Right lobe of liver (tissue), 6 donors: ENCODE results near the gene TCEA3. TPM values are rescaled to one million over a fixed set of nuclear protein-coding genes. Genes with fewer than 3 reads are reported as not detected.

Experiments used
- ATAC-seq, 4 donors: fragments of 200-7000 bp; cut with Tn5 transposase; one replicate each; pipeline ENCODE4 v1.9.1; 2020; ENCODE audit warnings: mild to moderate bottlenecking in 4 of 4, moderate library complexity in 4 of 4
- DNase-seq, 3 donors: peaks; one replicate each; pipeline ENCODE4 v3.0.0-alpha.2; 2020
- H3K27ac ChIP-seq, 3 donors: fragments of 200-600 bp; one replicate each; pipeline ENCODE4 v1.8.0; 2022
- H3K27me3 ChIP-seq, 2 donors: fragments of 200-600 bp; one replicate each; pipeline ENCODE4 v1.8.0; 2022
- H3K36me3 ChIP-seq, 4 donors: fragments of 200-600 bp; sonication (generic) in 1 of 4; one replicate each; pipeline versions ENCODE4 v1.5.1 to v1.8.0; 2017 to 2022; ENCODE audit warnings: control low read depth in 1 of 4
- H3K4me1 ChIP-seq, 4 donors: fragments of 200-600 bp; sonication (generic) in 1 of 4; one replicate each; pipeline versions ENCODE4 v1.5.1 to v1.8.0; 2017 to 2022; ENCODE audit warnings: control low read depth in 1 of 4
- H3K4me3 ChIP-seq, 3 donors: fragments of 200-600 bp; one replicate each; pipeline ENCODE4 v1.8.0; 2022
- H3K9me3 ChIP-seq, 4 donors: fragments of 200-600 bp; sonication (generic) in 1 of 4; one replicate each; pipeline versions ENCODE4 v1.5.1 to v1.8.0; 2017 to 2022; ENCODE audit warnings: control low read depth in 1 of 4
- CTCF ChIP-seq, 4 donors: fragments of 200-600 bp in 3 of 4; fragments of 450-650 bp in 1 of 4; IDR thresholded peaks; one replicate each; pipeline versions ENCODE4 v1.5.1 to v1.8.0; 2016 to 2022; ENCODE audit warnings: antibody characterized with exemption in 4 of 4, mild to moderate bottlenecking in 2 of 4
- POLR2A ChIP-seq: fragments of 450-650 bp; IDR thresholded peaks from one replicate; pipeline ENCODE4 v1.6.1; 2017; ENCODE audit warnings: antibody characterized with exemption, mild to moderate bottlenecking
- WGBS: methylation state at CpG from one replicate; pipeline ENCODE4 v1.1.6; 2018; ENCODE audit warnings: low coverage, low lambda C conversion rate; ENCODE audit not compliant: insufficient coverage; ENCODE audit errors: missing lambda C conversion rate; 5-methylcytosine and 5-hydroxymethylcytosine counted together
- intact Hi-C, 2 donors: fragments of 100-400 bp; cut with DNase I; formaldehyde crosslinking; loops; one replicate each; pipeline versions ENCODE4 v1.11.2 to v1.14.1; 2022
- total RNA-seq, 6 experiments: library from RNA; depleted of rRNA in 2 of 6; stranded (reverse); fragments of >200 nt in 2 of 6; fragmentation: NEBNext Ultra II Directional in 3 of 6; extraction: Animal tissue kit (Norgen Biotek cat#: 25700) in 3 of 6; gene quantifications; one replicate each; pipeline versions ENCODE4 v1.1.0 to v1.2.4, GENCODE V29; 2016 to 2023
- donor health status: DM: no; HTN: yes; CAD: no.
- donor health status: DM: no; HTN: no; CAD: no.
- donor health status: DM: no; HTN: no; CAD: no.
- donor health status: DM: no; HTN: yes; CAD: no.
- donor health status: DM: no; HTN: yes; CAD: no.

TCEA3 gene
- total RNA-seq, 6 experiments from 2014 or later = 53.3 to 94.0 (median 63.2) TPM

- ATAC-seq (no peak), DNase-seq (no peak)
- TF ChIP-seq POLR2A = no peak
- no peak for TF ChIP-seq CTCF (IDR thresholded peaks at IDR 0.05)
- Histone ChIP-seq H3K27ac (peak overlapping the region in 2 of 3 donors; percentile 21 to 79), H3K9me3 (no peaks in the 10 kb centered on the region), H3K4me1 (peaks cover 0 to 44% (median 21%) of the 10 kb centered on the region in 4 donors), H3K27me3 (no peaks in the 10 kb centered on the region), H3K4me3 (no peak overlapping the region), H3K36me3 (peaks cover 0 to 12% (median 5%) of the 10 kb centered on the region in 4 donors)
- 44% methylated on average over 3 of the region's 3 CpGs for WGBS
- intact Hi-C loops = loop anchor here in 1 of 2 donors (10.0 kb wide), 1 partner anchor 63 kb away; the partner anchor contains the start of gene ASAP3
Observed at GRCh38 chr1:23421343-23421742, 3.2 kb downstream of the TCEA3 start.

GRCh38 chr1:23420778-23421177, 3.8 kb downstream of the TCEA3 start:
- 100% methylated on average over 2 of the region's 3 CpGs for WGBS
- TF ChIP-seq CTCF (IDR thresholded peaks at IDR 0.05) (no peak), POLR2A (no peak)
- DNase-seq (no peak), ATAC-seq (no peak)
- H3K36me3 ChIP-seq = peaks cover 0 to 16% (median 6%) of the 10 kb centered on the region in 4 donors
- no peaks in the 10 kb centered on the region for H3K9me3 ChIP-seq
- intact Hi-C loops = loop anchor here in 1 of 2 donors (10.0 kb wide), 1 partner anchor 64 kb away; the partner anchor contains the start of gene ASAP3
- no peak overlapping the region for H3K4me3 ChIP-seq
- no peaks in the 10 kb centered on the region for H3K27me3 ChIP-seq
- peaks cover 0 to 44% (median 21%) of the 10 kb centered on the region in 4 donors for H3K4me1 ChIP-seq
- peak overlapping the region in 2 of 3 donors; percentile 21 to 79 for H3K27ac ChIP-seq

GRCh38 chr1:23419180-23419579, 5.4 kb downstream of the TCEA3 start:
- intact Hi-C loops = no loop called here
- DNase-seq (no peak), ATAC-seq (no peak)
- no peaks in the 10 kb centered on the region for H3K27me3 ChIP-seq
- no peak overlapping the region for H3K27ac ChIP-seq
- H3K9me3 ChIP-seq = no peaks in the 10 kb centered on the region
- H3K36me3 ChIP-seq = peaks cover 0 to 30% (median 6%) of the 10 kb centered on the region in 4 donors
- WGBS = 100% methylated on average over 1 of the region's 6 CpGs
- no peak overlapping the region for H3K4me3 ChIP-seq
- H3K4me1 ChIP-seq = peaks cover 0 to 41% (median 18%) of the 10 kb centered on the region in 4 donors
- TF ChIP-seq CTCF (IDR thresholded peaks at IDR 0.05) (no peak), POLR2A (no peak)

GRCh38 chr1:23417570-23417969, 7.0 kb downstream of the TCEA3 start:
- intact Hi-C loops = no loop called here
- peaks cover 0 to 35% (median 14%) of the 10 kb centered on the region in 4 donors for H3K4me1 ChIP-seq
- no peak overlapping the region for H3K4me3 ChIP-seq
- peak; percentile 28 to 43 (median 36) for ATAC-seq
- WGBS = 30% methylated on average over 2 of the region's 3 CpGs
- TF ChIP-seq CTCF (IDR thresholded peaks at IDR 0.05) (no peak), POLR2A (no peak)
- DNase-seq = peak in 2 of 3 donors; percentile 68 to 73
- no peaks in the 10 kb centered on the region for H3K9me3 ChIP-seq
- H3K27ac ChIP-seq = peak overlapping the region in 1 of 3 donors; percentile 57
- H3K36me3 ChIP-seq = peaks cover 0 to 30% (median 6%) of the 10 kb centered on the region in 4 donors
- no peaks in the 10 kb centered on the region for H3K27me3 ChIP-seq
